Heart right ventricle (tissue), 16 donors: ENCODE data around the gene ATG16L2. TPM values are rescaled to one million over a fixed set of nuclear protein-coding genes. Genes with fewer than 3 reads are reported as not detected.

Source experiments
- ATAC-seq, 8 donors: fragments of 200-7000 bp; cut with Tn5 transposase; one replicate each; pipeline ENCODE4 v1.9.1; 2020; ENCODE audit warnings: mild to moderate bottlenecking in 8 of 8, moderate library complexity in 8 of 8, moderate number of reproducible peaks in 1 of 8
- DNase-seq, 2 donors: peaks; one replicate each; pipeline ENCODE4 v3.0.0-alpha.2; 2020
- H3K27ac ChIP-seq, 10 donors: fragments of 200-600 bp; sonication (generic) in 2 of 10; one replicate each; pipeline versions ENCODE4 v1.5.0 to v1.8.0; 2020 to 2022; ENCODE audit warnings: mild to moderate bottlenecking in 3 of 10
- H3K27me3 ChIP-seq, 7 donors: fragments of 200-600 bp; one replicate each; pipeline ENCODE4 v1.8.0; 2021 to 2022; ENCODE audit warnings: mild to moderate bottlenecking in 2 of 7
- H3K36me3 ChIP-seq, 9 donors: fragments of 200-600 bp; sonication (generic) in 1 of 9; one replicate each; pipeline versions ENCODE4 v1.5.0 to v1.8.0; 2020 to 2022; ENCODE audit warnings: mild to moderate bottlenecking in 2 of 9
- H3K4me1 ChIP-seq, 9 donors: fragments of 200-600 bp; sonication (generic) in 1 of 9; one replicate each; pipeline versions ENCODE4 v1.5.0 to v1.8.0; 2020 to 2022; ENCODE audit warnings: mild to moderate bottlenecking in 4 of 9
- H3K4me3 ChIP-seq, 10 donors: fragments of 200-600 bp; sonication (generic) in 2 of 10; one replicate each; pipeline versions ENCODE4 v1.5.0 to v1.8.0; 2020 to 2022; ENCODE audit warnings: mild to moderate bottlenecking in 7 of 10, moderate library complexity in 2 of 10
- H3K9me3 ChIP-seq, 11 donors: fragments of 200-600 bp in 10 of 11; sonication (generic) in 2 of 11; one replicate each; pipeline versions ENCODE4 v1.5.0 to v1.8.0; 2013 to 2022; ENCODE audit warnings: mild to moderate bottlenecking in 2 of 11, control low read depth in 1 of 11, moderate library complexity in 1 of 11
- WGBS, 2 donors: extraction: QIAGEN DNeasy Blood & Tissue Kit; methylation state at CpG; one replicate each; pipeline ENCODE4 v1.1.7; 2013; ENCODE audit warnings: inconsistent platforms in 1 of 2; 5-methylcytosine and 5-hydroxymethylcytosine counted together
- intact Hi-C, 10 donors: fragments of 100-400 bp; cut with DNase I; formaldehyde crosslinking; loops; one replicate each; pipeline versions ENCODE4 v1.11.1 to v1.14.2; 2022
- polyA plus RNA-seq, 2 donors: library from polyadenylated mRNA; stranded (reverse); fragments of 200-250 nt; gene quantifications; one replicate each; pipeline ENCODE4 v1.2.3, GENCODE V29; 2013
- total RNA-seq, 10 donors: library from RNA; stranded (reverse); fragmentation: NEBNext Ultra II Directional in 3 of 10; extraction: Animal tissue kit (Norgen Biotek cat#: 25700) in 3 of 10; gene quantifications; one replicate each; pipeline versions ENCODE4 v1.2.1 to v1.2.4, GENCODE V29; 2021 to 2023
- TF ChIP-seq, protein P1 (sequence below), 9 donors: fragments of 200-600 bp; sonication (generic) in 2 of 9; IDR thresholded peaks; one replicate each; pipeline versions ENCODE4 v1.5.0 to v1.8.0; 2021 to 2022; ENCODE audit warnings: antibody characterized with exemption in 9 of 9, mild to moderate bottlenecking in 5 of 9, moderate library complexity in 1 of 9
- donor health status: Arrhythmogenic right ventricular cardiomyopathy.
- donor health status: ischemic (EF 13 %, LVEDD 7.1; RV severe dilation, severe dysfunction).
- donor health status: healthy with polysubstance abuse.
- donor health status: DM: no; HTN: yes; CAD: no.
- donor health status: DM: no; HTN: no; CAD: no.
- donor health status: ischemic (EF 25% LVEDD 6.9; RV normal size, moderate dysfunction).
- donor health status: ischemic (EF 25% LVEDD 5.7; RV mildly dilated, moderate dysfunction).
- donor health status: healthy.
- donor health status: DM: yes; HTN: yes; CAD: no.
- donor health status: Ischemic cardiomyopathy.
- donor health status: ischemic (EF 35%, LVEDD 5.7; RV mildly dilated, moderate dysfunction).
- donor health status: nonischemic (EF 11% LVEDD 7.7; RV severe dilation, severe dysfunction).
- donor health status: DM: yes; HTN: yes; CAD: no.
- donor health status: PGD.
- donor health status: ischemic (EF 29% LVEDD 5.4; RV normal size, mild dysfunction).
- donor health status: nonischemic (EF 23%, LVEDD 6.1; RV moderate dilation, normal function).

The ATG16L2 gene
- total and polyA plus RNA-seq, 12 donors, result 8.0 to 66.9 (median 12.3) TPM

DNA sequence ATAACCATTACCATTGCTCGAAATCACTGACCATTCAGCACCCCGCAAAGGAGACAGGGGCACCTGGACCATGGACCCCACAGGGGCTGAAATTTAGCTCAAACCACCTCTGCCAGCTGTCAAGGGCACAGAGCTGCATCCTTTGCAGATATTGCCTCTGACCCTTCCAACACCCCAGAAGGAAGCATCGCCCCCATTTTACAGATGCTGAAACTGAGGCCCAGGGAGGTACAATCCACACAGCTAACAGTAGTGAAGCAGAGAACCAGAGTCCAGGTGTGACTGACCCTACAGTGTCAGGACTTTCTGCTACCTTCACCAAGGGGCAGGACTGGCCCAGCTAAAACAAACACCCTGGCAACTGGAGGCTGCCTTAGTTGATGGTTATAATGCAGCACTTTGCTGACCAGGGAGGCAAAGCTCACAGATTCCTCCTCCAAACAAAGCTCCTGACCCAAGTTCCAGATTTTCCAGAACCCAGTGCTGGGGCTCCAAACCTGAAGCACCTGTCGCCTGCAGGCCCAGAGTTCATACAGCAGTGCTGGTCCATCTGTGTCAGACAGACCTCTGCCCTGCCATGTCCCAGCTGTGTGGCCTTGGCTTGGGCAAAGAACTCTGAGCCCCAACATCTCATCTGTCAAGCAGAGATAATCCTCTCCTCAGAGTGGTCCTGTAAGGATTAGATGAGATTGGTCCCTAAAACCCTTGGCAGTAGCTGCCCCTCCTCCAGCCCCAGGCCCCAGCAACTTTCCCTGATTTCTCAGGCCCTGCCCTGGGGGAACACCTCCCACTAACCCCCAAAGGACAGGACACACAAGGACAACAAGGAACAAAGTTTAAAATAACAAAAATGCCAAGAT, 46.8 kb upstream of the ATG16L2 start:
- Histone ChIP-seq H3K9me3 (no peaks in the 10 kb centered on the region), H3K36me3 (no peaks in the 10 kb centered on the region), H3K27ac (no peak overlapping the region), H3K27me3 (no peaks in the 10 kb centered on the region), H3K4me3 (no peak overlapping the region), H3K4me1 (peaks cover 0 to 13% (median under 1%) of the 10 kb centered on the region in 9 donors)
- TF ChIP-seq, protein P1, sequence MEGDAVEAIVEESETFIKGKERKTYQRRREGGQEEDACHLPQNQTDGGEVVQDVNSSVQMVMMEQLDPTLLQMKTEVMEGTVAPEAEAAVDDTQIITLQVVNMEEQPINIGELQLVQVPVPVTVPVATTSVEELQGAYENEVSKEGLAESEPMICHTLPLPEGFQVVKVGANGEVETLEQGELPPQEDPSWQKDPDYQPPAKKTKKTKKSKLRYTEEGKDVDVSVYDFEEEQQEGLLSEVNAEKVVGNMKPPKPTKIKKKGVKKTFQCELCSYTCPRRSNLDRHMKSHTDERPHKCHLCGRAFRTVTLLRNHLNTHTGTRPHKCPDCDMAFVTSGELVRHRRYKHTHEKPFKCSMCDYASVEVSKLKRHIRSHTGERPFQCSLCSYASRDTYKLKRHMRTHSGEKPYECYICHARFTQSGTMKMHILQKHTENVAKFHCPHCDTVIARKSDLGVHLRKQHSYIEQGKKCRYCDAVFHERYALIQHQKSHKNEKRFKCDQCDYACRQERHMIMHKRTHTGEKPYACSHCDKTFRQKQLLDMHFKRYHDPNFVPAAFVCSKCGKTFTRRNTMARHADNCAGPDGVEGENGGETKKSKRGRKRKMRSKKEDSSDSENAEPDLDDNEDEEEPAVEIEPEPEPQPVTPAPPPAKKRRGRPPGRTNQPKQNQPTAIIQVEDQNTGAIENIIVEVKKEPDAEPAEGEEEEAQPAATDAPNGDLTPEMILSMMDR (IDR thresholded peaks at IDR 0.05), result no peak
- DNase-seq (no peak), ATAC-seq (no peak)
- intact Hi-C loops, result no loop called here
- WGBS, 2 donors, result 96% methylated on average over 4 of the region's 4 CpGs

DNA sequence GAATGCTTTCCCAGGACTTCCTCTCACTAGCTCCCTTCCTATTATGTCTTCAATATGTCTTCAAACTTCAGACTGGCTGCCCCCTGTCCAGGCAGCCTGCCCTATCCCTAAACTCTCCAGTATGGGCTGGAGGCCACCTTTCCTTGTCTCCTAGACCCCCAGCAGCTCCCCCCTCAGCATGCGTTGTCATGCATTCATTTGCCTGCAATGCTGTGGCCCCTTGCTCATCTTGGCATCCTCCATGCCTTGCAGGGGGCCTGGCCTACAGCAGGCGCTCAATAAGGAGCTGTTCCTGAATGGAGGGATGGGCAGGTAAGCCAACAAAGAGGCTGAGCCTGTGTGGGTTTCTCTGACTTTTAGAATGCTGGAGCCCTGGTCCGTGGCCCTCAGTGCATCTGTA, 45.6 kb upstream of the ATG16L2 start:
- no peak for ATAC-seq
- Histone ChIP-seq H3K36me3 (no peaks in the 10 kb centered on the region), H3K9me3 (no peaks in the 10 kb centered on the region), H3K27ac (no peak overlapping the region), H3K27me3 (no peaks in the 10 kb centered on the region), H3K4me3 (no peak overlapping the region), H3K4me1 (peaks cover 2 to 17% (median 12%) of the 10 kb centered on the region in 9 donors)
- 98 to 100% methylated on average over 3 of the region's 3 CpGs for WGBS, 2 donors
- TF ChIP-seq, protein P1 (IDR thresholded peaks at IDR 0.05), result no peak
- no peak for DNase-seq
- intact Hi-C loops, result no loop called here

DNA sequence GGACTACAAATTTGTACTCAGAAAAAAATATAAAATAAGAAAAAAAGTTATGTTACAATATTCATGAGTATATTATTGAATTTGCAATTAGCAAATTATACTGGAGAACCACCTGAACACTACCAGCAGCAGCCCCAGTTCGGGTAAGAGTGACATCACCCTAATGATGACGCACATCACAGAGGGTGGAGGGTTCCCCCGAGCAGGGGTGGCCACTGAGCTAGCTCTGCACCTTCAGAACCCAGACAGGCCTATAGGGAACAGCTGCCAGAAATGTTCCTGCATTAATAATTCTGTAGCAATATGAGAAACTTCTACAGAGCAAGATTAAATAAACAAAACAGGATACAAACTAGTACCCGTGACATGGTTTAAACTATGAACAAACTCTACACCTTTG, 44.5 kb upstream of the ATG16L2 start:
- Histone ChIP-seq H3K9me3 (no peaks in the 10 kb centered on the region), H3K4me1 (peaks cover 3 to 21% (median 16%) of the 10 kb centered on the region in 9 donors), H3K36me3 (no peaks in the 10 kb centered on the region), H3K27me3 (no peaks in the 10 kb centered on the region), H3K4me3 (no peak overlapping the region), H3K27ac (no peak overlapping the region)
- TF ChIP-seq, protein P1 (IDR thresholded peaks at IDR 0.05), result no peak
- DNase-seq, result no peak
- ATAC-seq, result no peak
- 88 to 92% methylated on average over 4 of the region's 4 CpGs for WGBS, 2 donors
- intact Hi-C loops, result loop anchor here in 1 of 10 donors (5.0 kb wide), 1 partner anchor 32 kb away; no protein-coding TSS in a partner anchor

DNA sequence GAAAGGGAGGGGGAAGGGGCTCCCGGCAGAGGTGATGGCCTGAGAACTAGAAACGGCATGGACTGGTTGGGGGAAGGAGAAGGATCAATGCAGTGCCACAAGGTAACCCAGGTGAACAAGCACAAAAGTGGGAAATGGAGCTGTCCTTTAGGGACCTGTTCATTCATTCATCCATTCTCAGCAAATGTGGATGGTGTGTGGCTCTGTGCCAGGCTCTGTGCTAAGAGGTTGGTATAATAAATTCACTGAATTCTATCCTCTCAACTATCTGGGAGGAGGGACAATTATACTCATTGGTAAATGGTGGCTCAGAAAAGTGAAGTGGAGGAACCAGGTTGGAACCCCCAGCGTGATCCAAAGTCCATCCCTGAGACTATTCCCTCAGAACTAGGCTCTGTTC, 43.4 kb upstream of the ATG16L2 start:
- TF ChIP-seq, protein P1 (IDR thresholded peaks at IDR 0.05), result no peak
- no peaks in the 10 kb centered on the region for H3K9me3 ChIP-seq
- 94 to 98% methylated on average over 3 of the region's 3 CpGs for WGBS, 2 donors
- intact Hi-C loops, result loop anchor here in 1 of 10 donors (5.0 kb wide), 1 partner anchor 33 kb away; no protein-coding TSS in a partner anchor
- no peak for ATAC-seq
- H3K4me3 ChIP-seq, result no peak overlapping the region
- no peak for DNase-seq
- H3K27ac ChIP-seq, result no peak overlapping the region
- no peaks in the 10 kb centered on the region for H3K36me3 ChIP-seq
- H3K4me1 ChIP-seq, result peaks cover 3 to 21% (median 16%) of the 10 kb centered on the region in 9 donors
- H3K27me3 ChIP-seq, result no peaks in the 10 kb centered on the region
